OCI-LY7 (cell line): Measurements from ENCODE around the gene LRIT1. TPM values are rescaled to one million over a fixed set of nuclear protein-coding genes. Genes with fewer than 3 reads are reported as not detected.
A peak's percentile ranks its signal among the peaks of the same experiment; 100 is the strongest.

Experiments
- BruUV-seq: library from RNA; stranded (reverse); fragments of 400-500 nt; replicated peaks from 2 replicates; lab custom pipeline; 2021; lab: Mats Ljungman, UMichigan
- CTCF ChIA-PET: fragments of 300-600 bp; sonication (Branson Sonifier 250); formaldehyde crosslinking; loops from one replicate; lab custom pipeline; 2022; ENCODE audit warnings: antibody characterized with exemption; ENCODE audit not compliant: unreplicated experiment; lab: Charles Lee
- POLR2A ChIA-PET: fragments of 300-600 bp; sonication (Branson Sonifier 250); formaldehyde crosslinking; loops from one replicate; lab custom pipeline; 2022; ENCODE audit warnings: antibody characterized with exemption; lab: Charles Lee
- DNase-seq: peaks from one replicate; pipeline ENCODE4 v3.0.0-alpha.2; 2015; ENCODE audit warnings: low spot score
- H2AFZ ChIP-seq: fragments of 200-600 bp; sonication (generic), shearing (Covaris generic); 2 replicates; pipeline ENCODE4 v1.6.1; 2014; ENCODE audit warnings: mild to moderate bottlenecking, antibody characterized with exemption, low read length, moderate library complexity
- H3K27ac ChIP-seq: fragments of 200-600 bp; sonication (generic); 2 replicates; pipeline ENCODE4 v1.5.1; 2014; ENCODE audit warnings: mixed run types, low read depth, mild to moderate bottlenecking, moderate library complexity, low read length, inconsistent platforms; ENCODE audit not compliant: poor library complexity, severe bottlenecking
- H3K36me3 ChIP-seq: fragments of 200-600 bp; sonication (generic); 2 replicates; pipeline ENCODE4 v1.6.1; 2014; ENCODE audit warnings: mild to moderate bottlenecking, antibody characterized with exemption, low read length, moderate library complexity, mixed read lengths; ENCODE audit not compliant: insufficient read depth
- H3K4me1 ChIP-seq: fragments of 200-600 bp; sonication (generic); 2 replicates; pipeline ENCODE4 v1.5.1; 2014; ENCODE audit warnings: mild to moderate bottlenecking, low read length; ENCODE audit not compliant: insufficient read depth, poor library complexity, severe bottlenecking
- H3K4me2 ChIP-seq: fragments of 200-600 bp; sonication (generic); 2 replicates; pipeline ENCODE4 v1.6.1; 2014; ENCODE audit warnings: mild to moderate bottlenecking, low read length
- H3K4me3 ChIP-seq: fragments of 200-600 bp; sonication (generic); 2 replicates; pipeline ENCODE4 v1.5.1; 2014; ENCODE audit warnings: mild to moderate bottlenecking, low read depth, low read length; ENCODE audit not compliant: poor library complexity, severe bottlenecking
- H3K79me2 ChIP-seq: fragments of 200-600 bp; sonication (generic); 2 replicates; pipeline ENCODE4 v1.6.1; 2016; ENCODE audit warnings: low read depth, mild to moderate bottlenecking, low read length, moderate library complexity, mixed read lengths; ENCODE audit not compliant: insufficient read depth
- H3K9me2 ChIP-seq: fragments of 200-600 bp; sonication (generic); 2 replicates; pipeline ENCODE4 v1.6.1; 2016; ENCODE audit warnings: mild to moderate bottlenecking, low read length, mixed read lengths; ENCODE audit not compliant: insufficient read depth
- H3K9me3 ChIP-seq: fragments of 200-600 bp; sonication (generic); 2 replicates; pipeline ENCODE4 v1.6.1; 2014; ENCODE audit warnings: mild to moderate bottlenecking, mixed run types, low read length, mixed read lengths
- H4K20me1 ChIP-seq: fragments of 200-600 bp; sonication (generic); 2 replicates; pipeline ENCODE4 v1.6.1; 2014; ENCODE audit warnings: mild to moderate bottlenecking, antibody characterized with exemption, low read length, moderate library complexity, mixed read lengths; ENCODE audit not compliant: insufficient read depth
- CTCF ChIP-seq: fragments of 200-600 bp; sonication (generic); conservative IDR thresholded peaks from 2 replicates; pipeline ENCODE4 v1.5.1; 2014; ENCODE audit warnings: mild to moderate bottlenecking, antibody characterized with exemption, low read length, moderate library complexity, mixed read lengths
- EZH2phosphoT487 ChIP-seq: fragments of 200-600 bp; sonication (generic); IDR thresholded peaks from 2 replicates; pipeline ENCODE4 v1.6.1; 2018; ENCODE audit warnings: low read depth, borderline replicate concordance, mild to moderate bottlenecking, mixed run types, antibody characterized with exemption, low read length, moderate library complexity, mixed read lengths
- intact Hi-C: fragments of 100-400 bp; cut with micrococcal nuclease; formaldehyde crosslinking; loops from one replicate; pipeline ENCODE4 v1.10.0; 2022; ENCODE audit not compliant: unreplicated experiment
- total RNA-seq, 2 experiments: library from RNA; depleted of rRNA in 1 of 2; stranded (reverse); fragments of >200 nt in 1 of 2; shearing (Covaris generic) in 1 of 2; gene quantifications; 2 replicates each; pipeline ENCODE4 v1.2.3, GENCODE V29; 2014 to 2022

Gene LRIT1
- total RNA-seq, 2 experiments from 2014 or later = not detected

DNA sequence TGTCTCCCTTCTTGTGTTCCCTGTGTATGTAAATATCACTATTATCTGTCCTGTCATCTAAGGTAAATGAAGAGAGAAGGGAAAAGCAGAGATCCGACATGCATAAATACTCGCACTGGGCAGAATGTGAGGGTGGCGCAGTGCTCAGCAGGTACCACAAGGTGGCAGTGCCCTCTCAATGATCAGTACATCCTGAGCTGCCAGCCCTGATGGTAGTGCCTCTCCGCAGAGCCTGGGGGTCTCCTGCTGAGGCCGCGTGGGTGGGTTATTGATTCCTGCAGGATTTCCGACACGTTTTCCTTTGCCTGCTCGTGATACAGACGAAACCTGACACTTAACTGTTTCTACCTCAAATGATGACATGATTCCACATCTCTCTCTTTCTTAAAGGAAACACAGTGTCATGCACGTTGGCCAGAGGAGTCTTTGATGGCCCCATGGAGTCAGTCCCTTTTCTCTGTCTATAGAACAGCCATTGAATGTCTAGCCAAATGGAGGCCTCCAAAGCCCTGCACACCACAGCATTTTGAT, 23.3 kb upstream of the LRIT1 start:
- H3K4me2 ChIP-seq = no peak overlapping the region
- POLR2A ChIA-PET = interaction anchor here (1.4 kb wide), 1 partner anchor 106 kb away, joined by 3 read pairs; no protein-coding TSS in a partner anchor
- no peaks in the 10 kb centered on the region for H3K9me3 ChIP-seq
- no TSS peak for BruUV-seq
- H3K36me3 ChIP-seq = no peaks in the 10 kb centered on the region
- H3K4me3 ChIP-seq = no peak overlapping the region
- H3K9me2 ChIP-seq = no peaks in the 10 kb centered on the region
- peak; percentile 96 for TF ChIP-seq CTCF
- no peak for TF ChIP-seq EZH2phosphoT487
- no peaks in the 10 kb centered on the region for H3K4me1 ChIP-seq
- no peaks in the 10 kb centered on the region for H4K20me1 ChIP-seq
- H2AFZ ChIP-seq = no peak overlapping the region
- CTCF ChIA-PET = interaction anchor here (0.6 kb wide), 1 partner anchor 272 kb away, joined by 3 read pairs; no protein-coding TSS in a partner anchor
- peak; percentile 66 for DNase-seq
- H3K79me2 ChIP-seq = no peaks in the 10 kb centered on the region
- no peak overlapping the region for H3K27ac ChIP-seq
- intact Hi-C loops = loop anchor here (1.0 to 10.0 kb wide), 4 partner anchors 88 to 273 kb away; no protein-coding TSS in a partner anchor

DNA sequence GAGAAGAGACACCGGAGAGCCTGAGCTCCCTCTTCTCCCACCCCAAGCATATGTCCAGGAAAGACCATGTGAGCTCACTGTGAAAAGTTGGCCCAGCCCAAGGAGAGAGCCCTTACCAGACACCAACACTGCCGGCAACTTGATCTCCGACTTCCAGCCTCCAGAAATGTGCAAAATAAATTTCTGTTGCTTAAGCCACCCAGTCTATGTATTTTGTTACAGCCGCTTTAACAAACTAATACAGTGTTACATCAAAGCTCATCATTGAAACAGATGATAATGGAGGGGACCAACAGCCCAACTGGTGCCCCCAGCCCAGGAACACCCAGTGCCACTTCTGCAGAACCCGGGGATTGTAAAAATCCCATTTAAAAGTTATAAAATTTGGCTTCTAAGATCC, 22.4 kb upstream of the LRIT1 start:
- no peak overlapping the region for H2AFZ ChIP-seq
- H3K36me3 ChIP-seq = no peaks in the 10 kb centered on the region
- ChIA-PET CTCF (interaction anchor here (0.6 kb wide), 1 partner anchor 273 kb away, joined by 3 read pairs; no protein-coding TSS in a partner anchor), POLR2A (no interaction called here)
- H3K4me1 ChIP-seq = no peaks in the 10 kb centered on the region
- no TSS peak for BruUV-seq
- TF ChIP-seq EZH2phosphoT487 (no peak), CTCF (no peak)
- H4K20me1 ChIP-seq = no peaks in the 10 kb centered on the region
- no peaks in the 10 kb centered on the region for H3K79me2 ChIP-seq
- H3K9me3 ChIP-seq = no peaks in the 10 kb centered on the region
- no peaks in the 10 kb centered on the region for H3K9me2 ChIP-seq
- DNase-seq = no peak
- no peak overlapping the region for H3K27ac ChIP-seq
- no peak overlapping the region for H3K4me2 ChIP-seq
- intact Hi-C loops = loop anchor here (1.0 to 10.0 kb wide), 3 partner anchors 111 to 274 kb away; no protein-coding TSS in a partner anchor
- H3K4me3 ChIP-seq = no peak overlapping the region
